ENCODE results near the gene APBB2. TPM values are rescaled to one million over a fixed set of nuclear protein-coding genes. Genes with fewer than 3 reads are reported as not detected.
A peak's percentile ranks its signal among the peaks of the same experiment; 100 is the strongest.

The APBB2 gene
- total RNA-seq, 4 donors from 2014 or later = 47.5 to 99.9 (median 57.5) TPM

- Histone ChIP-seq H3K27me3 (no peaks in the 10 kb centered on the region), H3K36me3 (no peaks in the 10 kb centered on the region), H3K9me3 (no peaks in the 10 kb centered on the region), H3K4me1 (no peaks in the 10 kb centered on the region), H3K4me3 (no peak overlapping the region), H3K27ac (no peak overlapping the region)
- DNase-seq = no peak
- TF ChIP-seq CTCF (IDR thresholded peaks at IDR 0.05) (no peak), POLR2A (IDR thresholded peaks at IDR 0.05) (no peak)
Observed at GRCh38 chr4:41043465-41043864, 170.9 kb downstream of the APBB2 start.

- Histone ChIP-seq H3K36me3 (no peaks in the 10 kb centered on the region), H3K4me3 (no peak overlapping the region), H3K4me1 (no peaks in the 10 kb centered on the region), H3K27me3 (no peaks in the 10 kb centered on the region), H3K9me3 (no peaks in the 10 kb centered on the region), H3K27ac (no peak overlapping the region)
- DNase-seq = no peak
- TF ChIP-seq POLR2A (IDR thresholded peaks at IDR 0.05) = no peak
- TF ChIP-seq CTCF (IDR thresholded peaks at IDR 0.05) = no peak
Observed at GRCh38 chr4:41041551-41041950, 172.8 kb downstream of the APBB2 start.

GRCh38 chr4:41039317-41039716 is 175.0 kb downstream of the APBB2 start:
- no peaks in the 10 kb centered on the region for H3K27me3 ChIP-seq
- no peak overlapping the region for H3K4me3 ChIP-seq
- no peaks in the 10 kb centered on the region for H3K4me1 ChIP-seq
- DNase-seq = no peak
- no peak overlapping the region for H3K27ac ChIP-seq
- H3K36me3 ChIP-seq = no peaks in the 10 kb centered on the region
- no peak for TF ChIP-seq CTCF (IDR thresholded peaks at IDR 0.05)
- no peak for TF ChIP-seq POLR2A (IDR thresholded peaks at IDR 0.05)
- no peaks in the 10 kb centered on the region for H3K9me3 ChIP-seq

GRCh38 chr4:41038304-41038703 is 176.0 kb downstream of the APBB2 start:
- Histone ChIP-seq H3K36me3 (no peaks in the 10 kb centered on the region), H3K4me3 (no peak overlapping the region), H3K4me1 (no peaks in the 10 kb centered on the region), H3K27ac (no peak overlapping the region), H3K27me3 (no peaks in the 10 kb centered on the region), H3K9me3 (no peaks in the 10 kb centered on the region)
- DNase-seq = no peak
- TF ChIP-seq CTCF (IDR thresholded peaks at IDR 0.05) (no peak), POLR2A (IDR thresholded peaks at IDR 0.05) (no peak)

GRCh38 chr4:41029098-41029497 is 185.2 kb downstream of the APBB2 start:
- H3K4me1 ChIP-seq = no peaks in the 10 kb centered on the region
- peaks cover 0 to 14% (median 7%) of the 10 kb centered on the region in 4 donors for H3K9me3 ChIP-seq
- H3K4me3 ChIP-seq = no peak overlapping the region
- H3K27ac ChIP-seq = peak overlapping the region in 1 of 4 donors; percentile 4
- no peak for DNase-seq
- TF ChIP-seq POLR2A (IDR thresholded peaks at IDR 0.05) (no peak), CTCF (IDR thresholded peaks at IDR 0.05) (no peak)
- no peaks in the 10 kb centered on the region for H3K36me3 ChIP-seq
- no peaks in the 10 kb centered on the region for H3K27me3 ChIP-seq
